Epidermal melanocyte (primary cell): ENCODE data around the gene TMEM178A.

Experiments
- DNase-seq: peaks from one replicate; pipeline ENCODE4 v3.0.0; 2011; ENCODE audit warnings: low spot score; ENCODE audit not compliant: insufficient read length

Gene TMEM178A

GRCh38 chr2:39676342-39676741 is 10.6 kb downstream of the TMEM178A start:
- no peak for DNase-seq

DNA sequence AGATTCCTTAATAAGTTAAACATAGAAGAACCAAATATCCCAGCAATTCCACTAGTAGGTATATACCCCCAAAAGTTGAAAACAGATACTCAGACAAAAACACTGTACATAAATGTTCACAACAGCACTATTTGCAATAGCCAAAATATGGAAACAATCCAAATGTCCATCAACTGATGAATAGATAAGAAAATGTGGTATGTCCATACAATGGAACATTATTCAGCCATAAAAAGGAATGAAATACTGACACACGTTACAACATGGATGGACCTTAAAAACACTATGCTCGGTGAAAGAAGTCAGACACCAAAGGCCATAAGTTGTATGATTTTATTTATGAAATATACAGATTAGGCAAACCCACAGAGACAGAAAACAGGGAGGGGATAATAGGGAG is 12.5 kb downstream of the TMEM178A start:
- DNase-seq, result no peak

DNA sequence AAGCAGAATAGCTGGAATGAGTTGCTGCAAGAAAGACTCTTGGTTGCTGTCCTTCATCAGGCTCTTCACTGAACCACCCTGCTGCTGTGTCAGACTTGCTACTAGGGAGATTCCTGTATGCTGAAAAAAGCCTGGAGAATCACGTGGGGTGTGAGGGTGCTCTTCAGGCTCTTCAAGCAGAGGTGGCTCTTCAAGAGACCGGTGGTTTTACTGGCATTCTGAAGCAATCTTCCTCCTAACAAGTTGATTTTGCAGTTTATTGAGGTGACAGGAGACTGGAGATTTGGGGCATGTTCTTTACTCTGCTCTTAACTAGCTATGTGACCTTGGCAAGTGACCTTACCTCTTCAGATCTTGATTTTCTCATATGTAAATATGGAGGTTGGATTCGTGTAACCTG is 14.1 kb downstream of the TMEM178A start:
- no peak for DNase-seq

GRCh38 chr2:39682066-39682692 is 16.5 kb downstream of the TMEM178A start:
- no peak for DNase-seq

- no peak for DNase-seq
Observed at GRCh38 chr2:39683022-39683699, 17.4 kb downstream of the TMEM178A start.

DNA sequence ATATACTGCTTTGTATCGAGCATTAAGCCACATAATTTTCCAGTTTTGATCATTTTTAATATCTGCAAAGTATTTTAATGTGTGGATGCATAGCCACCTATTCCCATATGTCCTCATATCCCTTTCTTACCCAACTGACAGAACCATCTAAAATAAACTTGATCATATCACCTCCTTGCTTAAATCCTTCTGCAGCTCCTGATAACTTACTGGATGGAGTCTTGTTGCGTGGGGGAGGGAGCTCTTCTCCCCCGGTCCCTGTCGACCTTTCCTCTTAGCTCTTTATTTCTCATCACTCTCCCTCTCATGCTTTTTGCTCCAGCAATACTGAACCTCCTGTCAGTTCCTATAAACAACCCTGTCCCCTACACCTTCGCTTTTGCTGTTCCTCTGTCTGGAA is 18.7 kb downstream of the TMEM178A start:
- no peak for DNase-seq

DNA sequence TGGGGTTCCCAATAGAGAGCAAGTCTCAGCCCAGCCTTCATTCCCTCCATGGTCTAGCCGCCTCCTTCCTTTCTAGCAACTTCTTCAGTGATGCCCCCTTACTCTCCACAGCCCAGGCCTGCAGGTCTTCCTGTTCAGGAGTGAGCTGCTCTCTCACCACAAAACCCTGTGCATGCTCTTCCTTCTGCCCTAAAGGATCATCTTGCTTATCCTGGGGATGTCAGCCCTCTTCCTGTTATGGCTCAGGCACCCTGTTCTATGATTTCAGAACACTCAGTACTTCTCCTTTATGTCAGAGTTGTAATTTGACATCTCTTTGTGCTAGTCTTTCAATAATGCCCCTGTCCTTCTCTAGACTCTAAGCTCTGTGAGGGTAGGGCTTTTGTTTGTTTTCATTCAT is 19.4 kb downstream of the TMEM178A start:
- DNase-seq, result no peak

- no peak for DNase-seq
Observed at GRCh38 chr2:39686456-39686855, 20.7 kb downstream of the TMEM178A start.

DNA sequence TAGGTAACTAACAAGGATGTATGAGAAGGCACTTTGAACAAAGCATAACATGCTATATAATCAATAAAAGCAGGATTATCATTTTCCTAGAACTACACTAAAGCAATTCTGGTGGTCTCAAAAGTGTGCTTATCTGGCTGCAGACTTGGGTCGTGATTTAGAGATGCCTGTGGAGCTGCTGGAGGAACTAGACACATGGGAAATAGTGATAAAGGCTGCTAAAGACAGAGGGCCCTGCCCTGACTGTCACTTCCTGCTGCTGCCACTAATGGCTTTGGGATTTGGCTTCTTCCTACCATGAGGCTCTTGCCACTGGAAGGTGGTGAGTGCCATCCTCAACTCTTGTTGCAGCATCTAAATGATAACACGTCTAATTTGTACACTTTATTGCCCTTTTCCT is 22.5 kb downstream of the TMEM178A start:
- no peak for DNase-seq

GRCh38 chr2:39689272-39689841 is 23.6 kb downstream of the TMEM178A start:
- DNase-seq, result no peak

DNA sequence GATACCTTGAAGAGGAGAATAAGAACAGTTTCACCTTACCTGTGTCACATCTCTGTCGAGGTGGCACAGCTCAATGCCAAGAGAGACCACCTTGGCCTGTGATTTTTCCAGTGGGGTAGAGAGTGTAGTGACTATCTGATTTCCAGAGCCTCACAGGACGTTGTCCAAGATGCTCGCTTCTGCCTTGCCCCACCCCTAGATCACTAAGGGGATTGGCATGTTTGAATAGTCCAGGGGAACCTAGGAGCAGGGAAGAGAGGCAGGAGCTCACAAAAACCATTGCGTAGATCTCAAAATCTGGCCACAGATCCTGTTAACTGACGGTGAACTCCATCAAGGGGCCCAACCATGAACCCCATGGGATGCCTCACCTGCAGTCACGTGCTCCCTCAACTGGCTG is 24.2 kb downstream of the TMEM178A start:
- DNase-seq, result no peak

DNA sequence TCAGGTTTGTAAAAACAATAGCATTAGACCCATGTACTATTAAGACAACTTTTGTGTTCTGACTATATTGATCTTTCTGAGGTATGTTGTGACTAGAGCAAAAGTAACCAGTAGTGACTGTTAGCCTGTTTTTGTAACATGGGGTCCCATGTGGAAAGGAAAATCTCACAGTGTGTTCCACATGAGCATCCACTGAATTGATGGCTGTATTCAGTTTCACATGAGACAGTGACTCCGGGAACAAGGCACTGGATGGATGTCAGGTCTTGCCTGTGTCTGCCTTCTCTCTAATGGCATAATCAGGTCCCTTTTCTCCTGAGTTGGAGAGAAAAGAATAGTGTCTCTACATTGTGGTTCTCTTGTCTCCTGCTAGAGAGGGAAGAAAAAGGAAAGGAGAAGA is 27.5 kb downstream of the TMEM178A start:
- DNase-seq, result no peak

DNA sequence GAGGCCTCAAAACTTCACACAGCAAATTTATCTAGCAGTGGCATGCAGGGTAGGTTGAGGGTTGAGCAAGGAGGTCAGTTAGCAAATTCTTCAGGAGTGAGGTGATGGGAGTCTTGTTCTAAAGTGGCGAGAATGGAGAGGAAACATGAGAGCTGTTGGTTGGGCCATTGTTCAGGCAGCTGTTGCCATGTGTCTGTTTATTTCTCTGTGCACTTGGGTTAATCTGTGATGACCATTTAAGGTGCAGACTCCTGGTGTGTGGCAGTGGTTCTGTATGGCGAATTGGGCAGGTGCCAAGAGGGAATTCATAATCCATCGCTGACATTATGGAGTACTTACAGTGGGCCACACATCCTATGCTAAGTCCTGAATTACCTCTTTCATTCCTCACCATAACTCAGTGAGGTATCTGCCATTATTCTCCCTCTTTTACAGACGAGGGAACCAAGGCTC is 30.4 kb downstream of the TMEM178A start:
- DNase-seq, result no peak

GRCh38 chr2:39696838-39697237 is 31.1 kb downstream of the TMEM178A start:
- peak; percentile 32 for DNase-seq

- no peak for DNase-seq
Observed at GRCh38 chr2:39697454-39697853, 31.7 kb downstream of the TMEM178A start.

- no peak for DNase-seq
Observed at GRCh38 chr2:39701137-39701536, 35.4 kb downstream of the TMEM178A start.

DNA sequence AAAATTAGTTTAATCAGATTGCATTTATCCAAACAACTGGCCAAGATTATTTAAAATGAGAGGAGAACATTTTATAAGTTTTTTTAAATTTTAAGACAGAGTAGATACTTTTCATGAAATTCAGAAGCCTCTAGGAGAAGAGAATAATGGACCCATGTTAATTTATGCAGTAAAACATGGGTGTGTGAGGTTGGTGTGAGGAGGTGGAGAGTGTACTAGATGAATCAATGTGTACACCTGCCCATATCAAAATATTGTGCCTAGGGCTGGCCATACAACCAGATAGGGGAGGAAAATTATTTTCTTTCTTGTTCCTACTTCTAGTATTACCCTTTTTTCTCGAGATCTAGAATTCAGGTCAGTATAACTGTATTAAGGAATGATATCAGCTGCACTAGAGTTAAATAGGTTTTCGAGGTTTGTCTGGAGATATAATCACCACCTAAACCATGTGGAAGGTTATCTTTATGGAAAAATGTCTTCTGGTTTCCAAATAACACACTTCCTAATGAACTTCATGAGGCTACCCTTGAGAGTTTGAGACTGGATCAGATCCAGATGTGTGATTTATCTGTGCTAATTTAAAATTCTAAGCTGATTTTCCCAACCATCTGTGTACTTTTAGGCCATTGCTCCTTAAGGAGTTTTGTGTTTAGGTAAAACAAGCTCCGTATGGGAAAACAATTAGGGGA is 37.6 kb downstream of the TMEM178A start:
- DNase-seq, result no peak

- DNase-seq, result no peak
Observed at GRCh38 chr2:39704540-39704939, 38.8 kb downstream of the TMEM178A start.

GRCh38 chr2:39705638-39706037 is 39.9 kb downstream of the TMEM178A start:
- DNase-seq, result no peak

- no peak for DNase-seq
Observed at GRCh38 chr2:39706312-39706711, 40.6 kb downstream of the TMEM178A start.

GRCh38 chr2:39706945-39707344 is 41.2 kb downstream of the TMEM178A start:
- DNase-seq, result no peak

DNA sequence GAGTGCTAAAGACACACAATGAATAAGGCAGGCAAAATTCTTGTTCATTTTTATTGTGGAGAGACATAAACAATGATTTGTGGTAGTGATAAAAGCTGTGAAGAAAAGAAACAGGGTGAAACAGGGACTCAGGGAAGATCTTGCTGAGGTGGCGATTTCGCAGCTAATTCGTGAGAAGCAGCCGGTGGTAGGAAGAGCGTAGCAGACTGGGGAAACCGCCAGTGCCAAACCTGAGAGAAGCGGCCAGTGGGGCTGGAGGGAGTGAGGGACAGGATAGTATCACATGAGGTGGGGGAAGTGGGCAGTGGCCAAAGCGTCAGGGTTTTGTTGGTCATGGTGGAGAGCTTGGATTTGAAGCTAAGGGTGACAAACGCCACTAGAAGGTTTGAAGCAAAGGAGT is 42.3 kb downstream of the TMEM178A start:
- no peak for DNase-seq
